RWPE1 (cell line): ENCODE data around the gene LARP4.

Source experiments
- CTCF ChIA-PET: fragments of 350-600 bp; sonication (Branson Sonifier 250); formaldehyde crosslinking; extraction: SDS; loops from one replicate; lab custom pipeline; 2021; lab: Yijun Ruan, JAX
- POLR2A ChIA-PET: fragments of 400-600 bp; formaldehyde crosslinking; extraction: SDS; loops from one replicate; lab custom pipeline; 2020; ENCODE audit warnings: antibody characterized with exemption; ENCODE audit not compliant: low non-redundant PET; lab: Yijun Ruan, JAX
- DNase-seq: peaks from one replicate; pipeline ENCODE4 v3.0.0; 2012; ENCODE audit warnings: low spot score
- H3K27ac ChIP-seq: fragments of 450-650 bp; 2 replicates; pipeline ENCODE4 v1.5.1; 2017
- TF ChIP-seq, protein P1 (sequence below): fragments of 450-650 bp; conservative IDR thresholded peaks from 2 replicates; pipeline ENCODE4 v1.5.1; 2017; ENCODE audit warnings: low read depth, mild to moderate bottlenecking

Gene LARP4

GRCh38 chr12:50504798-50505674 lies 104.4 kb downstream of the LARP4 start, which contains the start of gene DIP2B:
Gene DIP2B (plus strand): TSS chr12:50504985. CDS start chr12:50505141, 156 bp downstream.
- POLR2A ChIA-PET = no interaction called here

DNA sequence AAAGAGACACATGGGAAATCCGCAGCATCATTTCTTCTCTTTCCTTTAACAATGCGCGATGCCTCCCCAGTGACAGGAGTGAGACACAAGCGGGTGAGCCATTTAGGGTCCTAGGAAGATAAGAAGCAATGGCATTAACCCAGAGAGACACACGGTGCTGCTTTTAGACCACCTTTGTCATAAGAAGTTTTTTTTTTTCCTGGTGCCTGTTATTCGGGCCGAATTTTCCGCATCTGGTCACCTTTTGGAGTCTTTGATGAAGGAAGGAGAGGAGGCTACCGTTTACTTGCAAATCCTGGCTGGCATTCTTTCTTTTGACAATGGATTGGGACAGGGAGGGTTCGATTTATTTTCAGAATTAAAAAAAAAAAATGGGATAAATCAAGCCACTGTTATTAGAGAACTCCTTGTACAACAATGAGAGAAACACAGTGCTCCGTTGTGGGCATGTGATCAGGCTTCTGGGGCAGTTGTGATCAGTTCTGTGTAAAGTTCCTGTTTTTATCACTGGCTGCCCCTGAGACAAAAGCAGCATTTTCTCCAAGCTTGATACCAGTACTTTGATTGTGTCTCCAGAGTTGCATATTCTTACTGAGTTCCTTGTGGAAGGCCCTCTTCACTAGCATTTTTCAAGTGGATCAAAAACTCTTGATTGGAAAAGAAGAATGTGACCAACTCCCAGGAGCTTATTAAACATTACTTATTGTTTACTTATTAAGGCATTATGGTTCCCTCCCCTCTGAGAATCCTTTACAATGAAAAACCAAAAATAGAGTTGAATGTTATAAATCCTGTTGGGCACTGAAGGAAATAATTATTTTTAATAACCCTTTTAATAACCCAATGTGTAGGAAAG lies 105.2 kb downstream of the LARP4 start:
- no peak for DNase-seq
- POLR2A ChIA-PET = no interaction called here
- peak overlapping the region; percentile 88 for H3K27ac ChIP-seq
- TF ChIP-seq, protein P1, sequence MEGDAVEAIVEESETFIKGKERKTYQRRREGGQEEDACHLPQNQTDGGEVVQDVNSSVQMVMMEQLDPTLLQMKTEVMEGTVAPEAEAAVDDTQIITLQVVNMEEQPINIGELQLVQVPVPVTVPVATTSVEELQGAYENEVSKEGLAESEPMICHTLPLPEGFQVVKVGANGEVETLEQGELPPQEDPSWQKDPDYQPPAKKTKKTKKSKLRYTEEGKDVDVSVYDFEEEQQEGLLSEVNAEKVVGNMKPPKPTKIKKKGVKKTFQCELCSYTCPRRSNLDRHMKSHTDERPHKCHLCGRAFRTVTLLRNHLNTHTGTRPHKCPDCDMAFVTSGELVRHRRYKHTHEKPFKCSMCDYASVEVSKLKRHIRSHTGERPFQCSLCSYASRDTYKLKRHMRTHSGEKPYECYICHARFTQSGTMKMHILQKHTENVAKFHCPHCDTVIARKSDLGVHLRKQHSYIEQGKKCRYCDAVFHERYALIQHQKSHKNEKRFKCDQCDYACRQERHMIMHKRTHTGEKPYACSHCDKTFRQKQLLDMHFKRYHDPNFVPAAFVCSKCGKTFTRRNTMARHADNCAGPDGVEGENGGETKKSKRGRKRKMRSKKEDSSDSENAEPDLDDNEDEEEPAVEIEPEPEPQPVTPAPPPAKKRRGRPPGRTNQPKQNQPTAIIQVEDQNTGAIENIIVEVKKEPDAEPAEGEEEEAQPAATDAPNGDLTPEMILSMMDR = no peak
- CTCF ChIA-PET = interaction anchor here (0.5 to 3.5 kb wide), 12 partner anchors 11 to 473 kb away, joined by 3 to 21 read pairs (median 4); no protein-coding TSS in a partner anchor

More at GRCh38 chr12:50504798-50505674, 104.4 kb downstream of the LARP4 start, which contains the start of gene DIP2B:
- TF ChIP-seq, protein P1 = peak; percentile 89
- H3K27ac ChIP-seq = peak within 1 kb of the TSS; percentile 88
- peak; percentile 87 for DNase-seq
- CTCF ChIA-PET = interaction anchor here (0.5 to 3.5 kb wide), 18 partner anchors 10 to 836 kb away, joined by 3 to 21 read pairs (median 4); no protein-coding TSS in a partner anchor

DNA sequence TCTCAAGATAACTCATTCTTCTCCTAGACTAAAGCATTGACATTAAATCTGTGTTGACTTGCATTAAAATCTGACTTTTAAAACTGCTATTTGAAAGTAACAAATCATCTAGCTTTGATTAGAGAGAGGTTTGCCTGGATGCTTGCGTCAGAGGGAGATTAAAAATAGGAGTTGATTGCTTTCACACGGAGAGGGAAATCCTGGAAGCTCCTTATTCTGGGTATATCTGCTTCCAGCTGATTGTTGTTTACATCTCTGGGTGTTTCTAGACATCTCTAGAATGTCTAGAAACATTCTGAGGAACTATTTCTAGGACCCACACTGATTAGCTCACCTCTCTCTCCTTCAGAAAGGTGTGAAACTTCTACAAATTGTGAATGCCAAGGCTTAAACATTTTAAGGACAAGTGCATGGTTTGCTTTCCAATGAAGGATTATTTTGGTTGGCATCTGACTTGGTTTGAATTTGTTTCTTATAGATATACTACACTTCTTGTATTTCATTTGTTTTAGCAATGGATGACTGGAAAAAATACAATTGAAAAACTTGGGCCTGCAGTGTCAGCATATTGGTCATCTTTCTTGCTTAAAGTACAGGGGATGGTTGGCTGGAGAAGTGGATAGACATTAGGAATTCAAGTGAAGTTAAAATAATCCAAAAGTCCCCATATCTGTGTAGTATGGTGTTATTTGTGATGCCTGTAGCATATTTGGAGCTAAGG lies 106.2 kb downstream of the LARP4 start:
- POLR2A ChIA-PET = no interaction called here
- no peak overlapping the region for H3K27ac ChIP-seq

DNA sequence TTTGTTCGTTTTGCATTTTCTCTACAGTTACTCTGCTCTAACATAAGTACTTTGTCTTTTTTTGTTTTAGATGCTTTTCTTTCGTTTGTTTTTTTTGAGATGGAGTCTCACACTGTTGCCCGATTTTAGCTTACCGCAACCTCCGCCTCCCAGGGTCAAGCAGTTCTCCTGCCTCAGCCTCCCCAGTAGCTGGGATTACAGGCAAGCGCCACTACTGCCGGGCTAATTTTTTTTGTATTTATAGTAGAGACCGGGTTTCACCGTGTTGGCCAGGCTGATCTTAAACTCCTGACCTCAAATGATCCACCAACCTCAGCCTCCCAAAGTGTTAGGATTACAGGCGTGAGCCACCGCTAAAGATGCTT lies 106.8 kb downstream of the LARP4 start:
- no peak for DNase-seq
- CTCF ChIA-PET = interaction anchor here (0.6 to 1.8 kb wide), 2 partner anchors 90 to 131 kb away, joined by 4 to 8 read pairs; no protein-coding TSS in a partner anchor
- H3K27ac ChIP-seq = peak overlapping the region; percentile 35; the same call in 1 of the 2 replicates
- POLR2A ChIA-PET = no interaction called here
- TF ChIP-seq, protein P1 = no peak

More for the DNA sequence above, 106.2 kb downstream of the LARP4 start:
- CTCF ChIA-PET = interaction anchor here (0.9 to 1.8 kb wide), 2 partner anchors 17 to 131 kb away, joined by 3 to 8 read pairs; no protein-coding TSS in a partner anchor
- no peak for DNase-seq
- TF ChIP-seq, protein P1 = no peak

GRCh38 chr12:50507930-50508329 lies 107.2 kb downstream of the LARP4 start:
- no peak for DNase-seq
- H3K27ac ChIP-seq = peak overlapping the region; percentile 35; the same call in 1 of the 2 replicates
- ChIA-PET CTCF (interaction anchor here (0.6 to 1.8 kb wide), 4 partner anchors 88 to 396 kb away, joined by 3 to 8 read pairs (median 4); partner anchors contain the start of gene COX14), POLR2A (no interaction called here)
- TF ChIP-seq, protein P1 = no peak
